T follicular helper cell (primary cell): ENCODE data around the gene OLFM2.

Experiments
- DNase-seq: peaks from one replicate; pipeline ENCODE4 v3.0.0-alpha.2; 2020; ENCODE audit warnings: low read depth

OLFM2 gene

GRCh38 chr19:9906475-9907087 lies 29.7 kb downstream of the OLFM2 start:
- no peak for DNase-seq

DNA sequence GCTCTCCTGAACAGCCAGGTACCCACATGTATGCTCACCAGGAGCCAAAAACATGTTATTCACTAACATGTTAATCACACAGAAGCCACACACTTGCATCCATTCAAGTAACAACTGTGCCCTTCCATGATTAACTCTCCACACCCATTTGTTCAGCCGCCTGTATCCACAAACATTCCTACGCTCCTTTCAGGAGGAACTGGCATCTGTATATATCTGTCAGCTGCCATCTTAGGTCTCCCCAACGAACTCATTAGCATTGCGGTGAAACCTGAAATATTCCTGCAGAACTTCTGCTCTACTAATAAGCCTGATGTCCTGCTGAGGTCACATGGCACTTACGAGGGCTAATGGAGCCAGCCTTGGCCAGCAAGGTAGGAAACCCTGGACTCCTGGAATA lies 33.0 kb downstream of the OLFM2 start:
- no peak for DNase-seq

DNA sequence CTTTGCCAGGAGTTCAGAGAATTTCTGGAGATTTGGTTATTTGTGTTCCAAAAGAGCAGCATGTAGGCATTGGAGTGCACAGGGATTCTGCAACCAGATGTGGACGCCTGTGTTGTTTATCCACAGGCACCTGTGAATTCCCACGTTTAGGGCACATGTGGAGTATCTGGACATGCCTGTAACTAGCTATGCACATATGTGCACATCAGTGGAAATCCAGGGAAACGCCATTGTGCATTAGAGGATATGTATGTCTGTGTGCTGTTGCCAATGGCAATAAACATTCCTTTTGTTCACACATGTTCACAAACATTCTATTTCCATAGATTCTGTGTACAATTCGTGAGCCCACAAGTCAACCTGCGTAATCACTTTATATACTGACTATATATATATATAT lies 34.7 kb downstream of the OLFM2 start:
- DNase-seq: no peak

DNA sequence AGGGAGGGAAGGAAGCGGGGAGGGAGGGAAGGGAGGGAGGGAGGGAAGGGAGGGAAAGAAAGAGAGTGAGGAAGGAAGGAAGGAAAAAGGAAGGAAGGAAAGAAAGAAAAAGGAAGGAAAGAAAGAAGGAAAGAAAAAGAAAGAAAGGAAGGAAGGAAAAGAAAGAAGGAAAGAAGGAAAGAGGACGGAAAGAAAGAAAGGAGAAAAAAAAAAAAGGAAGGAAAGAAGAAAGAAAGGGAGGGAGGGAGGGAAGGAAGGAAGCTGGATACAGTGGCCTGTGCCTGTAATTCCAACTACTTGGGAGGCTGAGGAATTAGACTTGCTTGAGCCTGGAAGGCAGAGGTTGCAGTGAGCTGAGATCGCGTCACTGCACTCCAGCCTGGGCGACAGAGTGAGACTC lies 35.3 kb downstream of the OLFM2 start:
- no peak for DNase-seq

DNA sequence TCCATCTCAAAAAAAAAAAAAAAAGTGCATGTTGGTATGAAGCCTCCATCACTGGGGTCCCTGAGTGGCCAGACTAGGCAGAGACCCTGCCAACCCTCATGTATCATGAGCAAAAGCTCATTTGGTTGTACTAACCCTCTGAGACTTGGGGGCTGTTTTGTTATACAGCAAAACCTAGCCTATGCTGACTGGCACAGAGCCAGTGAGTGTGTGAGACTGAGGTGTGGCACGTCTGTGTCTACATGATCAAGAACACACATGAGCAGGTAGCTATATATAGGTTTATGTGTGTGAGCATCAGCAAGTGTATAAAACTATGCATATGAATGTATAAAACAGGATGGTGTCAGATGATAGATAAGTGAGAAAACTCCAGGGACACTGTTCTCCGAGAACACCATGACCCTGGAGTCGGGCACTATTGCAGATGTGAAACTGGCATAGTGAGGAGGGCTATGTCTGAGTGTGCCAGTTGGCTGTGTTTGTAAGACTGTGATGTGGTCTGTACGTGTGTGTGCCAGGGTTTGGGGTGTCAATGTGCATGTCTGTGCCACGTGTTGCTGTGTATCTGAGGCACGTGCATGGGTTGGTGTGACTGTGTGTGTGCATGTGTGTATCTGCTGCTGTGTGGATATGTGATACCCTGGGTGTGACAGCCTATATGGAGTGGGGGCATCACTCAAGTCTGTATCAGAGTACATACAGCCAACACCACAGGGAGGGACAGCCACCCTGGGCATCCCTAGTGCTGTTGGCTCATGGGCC lies 44.5 kb downstream of the OLFM2 start:
- no peak for DNase-seq

GRCh38 chr19:9885077-9885552 lies 51.2 kb downstream of the OLFM2 start:
- no peak for DNase-seq

DNA sequence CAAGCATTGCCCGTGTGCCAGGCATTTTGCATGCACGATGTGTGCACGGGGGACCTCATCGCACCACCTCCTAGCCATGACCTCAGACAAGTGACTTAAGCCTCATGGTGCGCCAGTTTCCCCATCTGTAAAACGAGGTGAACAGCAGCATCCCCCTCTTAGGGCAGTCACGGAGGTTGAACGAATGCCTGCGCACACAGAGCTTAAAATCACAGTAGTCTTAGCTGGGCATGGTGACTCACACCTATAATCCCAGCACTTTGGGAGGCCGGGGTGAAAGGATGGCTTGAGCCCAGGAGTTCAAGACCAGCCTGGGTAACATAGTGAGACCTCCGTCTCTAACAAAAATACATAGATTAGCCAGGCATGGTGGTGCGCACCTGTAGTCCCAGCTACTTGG lies 52.6 kb downstream of the OLFM2 start:
- DNase-seq: no peak

- no peak for DNase-seq
Measured at GRCh38 chr19:9883231-9883758, 53.0 kb downstream of the OLFM2 start.

DNA sequence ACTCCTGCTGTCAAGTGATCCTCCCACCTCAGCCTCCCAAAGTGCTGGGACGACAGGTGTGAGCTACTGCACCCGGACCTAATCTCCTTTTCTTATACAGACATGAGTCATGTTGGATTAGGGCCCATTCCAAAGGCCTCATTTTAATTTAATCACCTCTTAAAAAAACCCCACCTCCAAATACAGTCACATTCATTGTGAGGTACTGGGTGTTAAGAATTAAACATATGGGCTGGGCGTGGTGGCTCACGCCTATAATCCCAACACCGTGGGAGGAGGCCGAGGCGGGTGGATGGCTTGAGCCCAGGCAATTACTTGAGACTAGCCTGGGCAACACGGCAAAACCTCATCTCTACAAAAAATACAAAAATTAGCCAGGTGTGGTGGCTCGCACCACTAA lies 54.6 kb downstream of the OLFM2 start:
- no peak for DNase-seq

- DNase-seq: no peak
Measured at GRCh38 chr19:9878511-9879196, 57.7 kb downstream of the OLFM2 start.

DNA sequence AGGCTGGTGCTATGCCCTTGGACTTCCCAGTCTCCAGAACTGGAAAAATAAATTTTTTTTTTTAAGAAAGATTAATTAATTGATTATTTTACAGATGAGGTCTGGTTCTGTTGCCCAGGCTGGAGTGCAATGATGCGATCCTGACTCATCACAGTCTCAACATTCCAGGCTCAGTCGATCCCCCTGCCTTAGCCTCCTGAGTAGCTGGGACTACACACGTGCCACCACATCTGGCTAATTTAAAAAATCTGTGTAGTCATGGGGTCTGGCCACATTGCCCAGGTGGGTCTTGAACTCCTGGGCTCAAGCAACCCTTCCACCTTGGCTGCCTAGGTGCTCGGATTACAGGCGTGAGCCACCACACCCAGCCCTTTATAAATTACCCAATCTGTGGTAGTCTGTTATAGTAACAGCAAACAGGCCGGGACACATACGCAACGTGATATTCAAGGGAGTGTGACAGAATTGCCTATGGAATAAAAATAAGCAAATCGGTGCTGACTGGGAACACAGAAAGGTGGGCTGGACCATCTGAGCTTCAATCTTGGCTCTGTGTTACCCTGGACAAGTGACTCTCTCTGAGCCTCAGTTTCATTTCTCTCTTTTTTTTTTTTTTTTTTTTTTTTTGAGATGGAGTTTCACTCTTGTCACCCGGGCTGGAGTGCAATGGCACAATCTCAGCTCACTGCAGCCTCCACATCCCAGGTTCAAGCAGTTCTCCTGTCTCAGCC lies 58.4 kb downstream of the OLFM2 start:
- DNase-seq: no peak

GRCh38 chr19:9875796-9876195 lies 60.5 kb downstream of the OLFM2 start:
- no peak for DNase-seq

DNA sequence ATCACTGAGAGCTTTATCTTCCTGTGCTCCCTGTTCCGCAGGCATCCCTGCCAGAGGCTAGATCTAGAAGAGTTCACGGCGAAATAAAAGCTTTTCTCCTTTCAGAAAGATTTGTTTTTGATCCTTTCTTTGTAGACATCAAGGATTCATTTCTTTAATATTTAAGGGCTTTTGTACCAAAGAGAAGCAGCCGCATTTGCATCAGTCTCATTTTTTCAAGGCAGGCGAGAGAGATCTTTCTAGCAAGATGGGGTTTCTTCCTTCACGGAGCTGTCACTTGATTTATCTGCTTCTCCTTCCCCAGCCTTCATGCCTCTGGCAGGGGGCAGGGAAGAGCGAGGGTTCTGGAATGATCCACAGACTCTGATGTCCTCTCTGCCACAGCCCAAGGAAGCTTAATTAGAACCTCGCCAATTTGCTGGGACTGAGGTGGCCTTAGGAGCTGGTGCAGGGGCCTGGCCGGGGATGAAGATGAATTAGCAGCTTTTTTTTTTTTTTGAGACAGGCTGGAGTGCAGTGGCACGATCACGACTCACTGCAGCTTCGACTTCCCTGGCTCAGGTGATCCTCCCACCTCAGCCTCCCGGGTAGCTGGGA lies 61.2 kb downstream of the OLFM2 start:
- DNase-seq: no peak

DNA sequence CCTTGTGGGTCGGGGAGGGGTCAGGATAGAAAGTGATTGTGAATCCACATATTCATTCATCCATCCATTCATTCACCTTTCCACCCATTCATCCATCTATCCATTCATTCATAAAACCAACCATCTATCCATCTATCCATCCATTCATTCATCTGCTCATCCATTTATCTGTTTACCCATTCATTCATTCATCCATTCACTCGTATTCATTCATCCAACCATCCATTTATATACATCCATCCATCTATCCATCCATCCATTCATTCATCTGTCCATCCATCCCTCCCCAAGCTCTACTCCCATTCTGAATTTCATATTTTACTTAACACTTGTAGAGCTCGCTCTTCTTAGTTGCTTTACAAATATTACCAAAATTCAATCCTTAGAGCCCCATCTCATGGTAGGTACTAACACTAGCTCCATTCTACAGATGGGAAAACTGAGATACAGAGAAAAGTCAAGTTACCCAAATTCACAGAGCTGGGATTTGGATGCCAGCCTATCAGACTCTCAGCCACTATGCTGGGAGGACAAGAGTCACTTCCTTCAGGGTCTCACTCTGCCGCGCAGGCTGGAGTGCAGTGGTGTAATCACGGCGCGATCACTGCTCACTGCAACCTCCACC lies 63.6 kb downstream of the OLFM2 start:
- DNase-seq: no peak

DNA sequence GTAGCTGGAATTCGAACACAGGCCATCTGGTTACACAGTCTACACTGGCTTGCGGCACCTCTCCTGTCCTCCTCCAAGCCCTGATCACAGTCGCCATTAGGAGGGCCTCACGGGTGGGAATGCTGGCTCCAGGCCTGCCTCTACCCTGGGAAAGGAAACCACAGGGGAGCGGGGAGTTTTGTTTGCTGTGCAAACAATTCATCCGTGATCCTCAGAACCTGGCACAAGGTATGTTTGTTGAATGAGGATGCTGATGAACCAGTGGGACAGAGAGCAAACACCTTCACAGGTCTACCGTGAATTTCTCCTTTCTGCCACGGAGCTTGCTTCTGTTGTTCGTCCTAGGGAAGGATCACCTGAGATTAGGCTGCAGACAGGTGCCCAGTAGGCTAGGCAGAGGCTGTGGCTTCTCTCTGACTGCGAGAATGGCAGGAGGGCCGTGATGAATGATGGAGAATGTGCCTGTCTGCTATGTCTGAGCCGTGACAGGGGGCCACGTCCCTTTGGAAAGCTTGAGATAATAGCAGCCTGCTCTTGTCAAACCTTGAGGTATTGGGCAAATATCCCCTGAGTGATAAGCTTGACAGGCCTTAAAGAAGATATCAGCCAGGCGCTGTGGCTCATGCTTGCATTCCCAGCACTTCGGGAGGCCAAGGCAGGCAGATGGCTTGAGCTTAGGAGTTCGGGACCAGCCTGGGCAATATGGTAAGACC lies 64.5 kb downstream of the OLFM2 start:
- no peak for DNase-seq

DNA sequence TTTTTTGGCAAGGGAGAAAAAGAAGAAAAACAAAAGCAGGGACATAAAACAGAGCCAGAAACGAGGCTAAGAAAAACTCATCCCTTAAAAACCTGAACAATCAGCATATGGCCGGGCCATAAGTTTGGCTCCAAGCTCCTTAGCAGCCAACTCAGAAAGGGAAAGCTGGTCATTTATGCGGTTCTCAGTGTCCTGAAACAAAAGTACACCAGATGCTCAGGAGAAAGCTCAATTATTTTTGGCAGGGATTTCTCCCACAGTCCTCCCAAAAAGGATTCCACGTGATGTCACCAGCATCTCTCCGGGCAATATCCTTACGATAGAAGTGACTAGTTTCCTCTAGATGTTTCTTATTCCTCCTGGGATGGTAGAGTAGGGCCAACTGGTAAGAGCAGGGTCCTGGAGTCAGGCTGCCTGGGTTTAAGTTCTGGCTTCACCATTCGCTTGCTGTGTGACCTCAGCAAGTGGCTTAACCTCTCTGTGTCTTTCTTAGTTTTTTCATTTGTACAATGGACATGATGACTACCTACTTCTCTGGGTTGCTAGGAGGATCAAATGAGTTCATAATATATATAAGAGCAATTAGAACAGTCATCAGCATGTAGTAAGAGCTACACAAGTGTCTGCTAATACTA lies 67.2 kb downstream of the OLFM2 start:
- no peak for DNase-seq

GRCh38 chr19:9865732-9866501 lies 70.4 kb downstream of the OLFM2 start:
- DNase-seq: peak; percentile 24

DNA sequence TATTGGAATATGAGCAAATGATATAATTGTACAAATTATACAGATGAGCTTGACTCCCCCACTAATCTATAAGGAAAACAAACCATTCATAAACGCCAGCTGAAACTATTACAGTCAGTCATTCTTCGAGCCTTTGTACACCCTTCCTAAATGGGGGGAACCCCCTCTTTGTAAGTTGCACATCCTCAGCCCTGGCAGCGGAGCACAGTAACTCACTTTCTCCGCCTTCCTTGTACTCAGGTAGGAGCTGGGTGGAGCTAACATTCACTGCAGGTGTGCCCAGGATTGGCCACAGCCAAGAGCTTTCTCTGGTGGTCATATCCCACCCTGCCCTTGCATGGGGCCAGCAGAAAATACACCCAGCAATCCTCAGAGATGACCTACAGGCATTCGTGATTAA lies 72.6 kb downstream of the OLFM2 start:
- no peak for DNase-seq

GRCh38 chr19:9862938-9863337 lies 73.4 kb downstream of the OLFM2 start:
- DNase-seq: no peak
